ENCODE data around the gene CSGALNACT2.

- TF ChIP-seq EZH2phosphoT487 (conservative IDR thresholded peaks at IDR 0.05; ENCODE audit: low read length) (no peak), CTCF (IDR thresholded peaks at IDR 0.05; ENCODE audit: insufficient read depth, low read length, poor library complexity, severe bottlenecking) (no peak)
Observed at GRCh38 chr10:43135064-43135463, 3.2 kb upstream of the CSGALNACT2 start.

Measured in SU-DHL-6 (cell line).